ENCODE results near the gene CYLC2.

DNA sequence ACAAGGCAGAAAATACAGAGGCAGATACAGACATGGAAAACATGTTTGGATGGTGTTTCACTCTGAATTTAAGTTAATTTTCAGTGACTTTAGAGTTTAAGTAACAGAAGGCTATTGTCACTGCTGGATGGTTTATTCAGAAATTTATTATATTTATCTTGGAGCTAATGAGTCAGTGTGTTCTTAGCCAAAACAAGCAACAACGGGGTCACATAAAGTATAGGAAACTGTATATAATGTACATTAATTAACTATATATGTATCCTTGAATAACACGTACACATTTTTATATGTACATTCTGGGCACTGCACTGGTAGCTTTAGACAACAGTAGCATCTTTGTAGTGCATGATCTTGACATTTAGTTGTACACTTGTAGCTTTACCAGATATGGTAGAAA, 30.7 kb downstream of the CYLC2 start:
- TF ChIP-seq POLR2A (IDR thresholded peaks at IDR 0.05) = no peak
- no peak for TF ChIP-seq CTCF (IDR thresholded peaks at IDR 0.05)
